ENCODE results near the gene CST11.

- TF ChIP-seq, protein P1, sequence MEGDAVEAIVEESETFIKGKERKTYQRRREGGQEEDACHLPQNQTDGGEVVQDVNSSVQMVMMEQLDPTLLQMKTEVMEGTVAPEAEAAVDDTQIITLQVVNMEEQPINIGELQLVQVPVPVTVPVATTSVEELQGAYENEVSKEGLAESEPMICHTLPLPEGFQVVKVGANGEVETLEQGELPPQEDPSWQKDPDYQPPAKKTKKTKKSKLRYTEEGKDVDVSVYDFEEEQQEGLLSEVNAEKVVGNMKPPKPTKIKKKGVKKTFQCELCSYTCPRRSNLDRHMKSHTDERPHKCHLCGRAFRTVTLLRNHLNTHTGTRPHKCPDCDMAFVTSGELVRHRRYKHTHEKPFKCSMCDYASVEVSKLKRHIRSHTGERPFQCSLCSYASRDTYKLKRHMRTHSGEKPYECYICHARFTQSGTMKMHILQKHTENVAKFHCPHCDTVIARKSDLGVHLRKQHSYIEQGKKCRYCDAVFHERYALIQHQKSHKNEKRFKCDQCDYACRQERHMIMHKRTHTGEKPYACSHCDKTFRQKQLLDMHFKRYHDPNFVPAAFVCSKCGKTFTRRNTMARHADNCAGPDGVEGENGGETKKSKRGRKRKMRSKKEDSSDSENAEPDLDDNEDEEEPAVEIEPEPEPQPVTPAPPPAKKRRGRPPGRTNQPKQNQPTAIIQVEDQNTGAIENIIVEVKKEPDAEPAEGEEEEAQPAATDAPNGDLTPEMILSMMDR (optimal IDR thresholded peaks at IDR 0.05 in 1 of 3, IDR thresholded peaks at IDR 0.05 in 1 of 3, conservative IDR thresholded peaks at IDR 0.05 in 1 of 3; ENCODE audit: extremely low read depth in 1 of 3, insufficient read depth in 2 of 3, low read length in 3 of 3), result no peak
- TF ChIP-seq EZH2 (IDR thresholded peaks at IDR 0.05; ENCODE audit: low read length), result no peak
These were observed 23.5 kb upstream of the CST11 start for GRCh38 chr20:23476015-23476754.
